Activated CD4-positive, alpha-beta T cell treated with anti-CD3 and anti-CD28 coated beads, Interleukin-2, amount 10 ng/mL, durations not matched to agents 7 days and 5 days (primary cell): ENCODE measurements around the gene ADCY9. TPM values are rescaled to one million over a fixed set of nuclear protein-coding genes. Genes with fewer than 3 reads are reported as not detected.
"Not testable (repeated sequence)": the region's sequence is repeated elsewhere in the genome, so short reads cannot be mapped to it uniquely, and the experiment has no call there.

Source experiments
- CTCF ChIA-PET: fragments of 350-600 bp; sonication (Branson Sonifier 250); formaldehyde crosslinking; loops from one replicate; lab custom pipeline; 2021; ENCODE audit warnings: antibody characterized with exemption; lab: Charles Lee
- POLR2A ChIA-PET: fragments of 350-600 bp; sonication (Branson Sonifier 250); formaldehyde crosslinking; loops from one replicate; lab custom pipeline; 2021; ENCODE audit warnings: antibody characterized with exemption; lab: Charles Lee
- DNase-seq: peaks from one replicate; pipeline ENCODE4 v3.0.0-alpha.2; 2020
- H3K27ac Mint-ChIP-seq: one replicate; pipeline ENCODE4 v1.8.0; 2021; ENCODE audit warnings: mild to moderate bottlenecking, moderate library complexity, mixed read lengths
- H3K27me3 Mint-ChIP-seq: one replicate; pipeline ENCODE4 v1.8.0; 2021; ENCODE audit warnings: mixed read lengths
- H3K36me3 Mint-ChIP-seq: one replicate; pipeline ENCODE4 v1.8.0; 2021; ENCODE audit warnings: low read depth, mixed read lengths
- H3K4me1 Mint-ChIP-seq: one replicate; pipeline ENCODE4 v1.8.0; 2021; ENCODE audit warnings: mixed read lengths
- H3K4me3 Mint-ChIP-seq: one replicate; pipeline ENCODE4 v1.8.0; 2021; ENCODE audit warnings: mild to moderate bottlenecking, moderate library complexity, mixed read lengths
- H3K9me3 Mint-ChIP-seq: one replicate; pipeline ENCODE4 v1.8.0; 2021; ENCODE audit warnings: mixed read lengths
- total RNA-seq, 2 experiments: library from RNA; stranded (reverse); gene quantifications; one replicate each; pipeline ENCODE4 v1.2.3, GENCODE V29; 2021

ADCY9 gene
- total RNA-seq, 2 experiments from 2014 or later = 10.4 to 12.4 TPM

- Mint-ChIP-seq H3K27ac (no peak overlapping the region), H3K4me1 (peaks cover 17% of the 10 kb centered on the region), H3K27me3 (no peaks in the 10 kb centered on the region), H3K36me3 (no peaks in the 10 kb centered on the region), H3K4me3 (no peak overlapping the region), H3K9me3 (no peaks in the 10 kb centered on the region)
- ChIA-PET CTCF (no interaction called here), POLR2A (no interaction called here)
- DNase-seq = no peak
Observed at GRCh38 chr16:4053301-4053845, 62.9 kb downstream of the ADCY9 start.

- ChIA-PET CTCF (no interaction called here), POLR2A (no interaction called here)
- H3K27ac Mint-ChIP-seq = no peak overlapping the region
- no peaks in the 10 kb centered on the region for H3K27me3 Mint-ChIP-seq
- no peaks in the 10 kb centered on the region for H3K36me3 Mint-ChIP-seq
- H3K4me3 Mint-ChIP-seq = no peak overlapping the region
- DNase-seq = no peak
- H3K9me3 Mint-ChIP-seq = no peaks in the 10 kb centered on the region
- H3K4me1 Mint-ChIP-seq = peaks cover 16% of the 10 kb centered on the region
Observed at GRCh38 chr16:4052801-4053293, 63.4 kb downstream of the ADCY9 start.

GRCh38 chr16:4052096-4052495 is 64.1 kb downstream of the ADCY9 start:
- Mint-ChIP-seq H3K4me3 (no peak overlapping the region), H3K4me1 (peaks cover 13% of the 10 kb centered on the region), H3K27ac (no peak overlapping the region), H3K9me3 (no peaks in the 10 kb centered on the region), H3K36me3 (no peaks in the 10 kb centered on the region), H3K27me3 (no peaks in the 10 kb centered on the region)
- POLR2A ChIA-PET = no interaction called here
- no peak for DNase-seq
- CTCF ChIA-PET = no interaction called here

GRCh38 chr16:4051591-4051990 is 64.7 kb downstream of the ADCY9 start:
- Mint-ChIP-seq H3K27me3 (no peaks in the 10 kb centered on the region), H3K9me3 (no peaks in the 10 kb centered on the region), H3K4me1 (peaks cover 11% of the 10 kb centered on the region), H3K27ac (no peak overlapping the region), H3K36me3 (no peaks in the 10 kb centered on the region), H3K4me3 (no peak overlapping the region)
- POLR2A ChIA-PET = no interaction called here
- CTCF ChIA-PET = interaction anchor here (0.6 kb wide), 1 partner anchor 60 kb away, joined by 3 read pairs; no protein-coding TSS in a partner anchor
- no peak for DNase-seq

GRCh38 chr16:4049031-4049430 is 67.2 kb downstream of the ADCY9 start:
- H3K36me3 Mint-ChIP-seq = no peaks in the 10 kb centered on the region
- ChIA-PET CTCF (no interaction called here), POLR2A (no interaction called here)
- H3K4me3 Mint-ChIP-seq = no peak overlapping the region
- H3K27me3 Mint-ChIP-seq = peaks cover 3% of the 10 kb centered on the region
- DNase-seq = no peak
- H3K9me3 Mint-ChIP-seq = no peaks in the 10 kb centered on the region
- H3K4me1 Mint-ChIP-seq = peaks cover 12% of the 10 kb centered on the region
- no peak overlapping the region for H3K27ac Mint-ChIP-seq

- Mint-ChIP-seq H3K36me3 (no peaks in the 10 kb centered on the region), H3K27ac (no peak overlapping the region), H3K4me1 (peaks cover 7% of the 10 kb centered on the region), H3K4me3 (no peak overlapping the region), H3K27me3 (peaks cover 3% of the 10 kb centered on the region), H3K9me3 (no peaks in the 10 kb centered on the region)
- CTCF ChIA-PET = no interaction called here
- DNase-seq = no peak
- POLR2A ChIA-PET = no interaction called here
Observed at GRCh38 chr16:4048481-4048880, 67.8 kb downstream of the ADCY9 start.

GRCh38 chr16:4046221-4046620 is 70.0 kb downstream of the ADCY9 start:
- Mint-ChIP-seq H3K4me1 (peaks cover 4% of the 10 kb centered on the region), H3K36me3 (no peaks in the 10 kb centered on the region), H3K27ac (no peak overlapping the region), H3K4me3 (no peak overlapping the region), H3K9me3 (no peaks in the 10 kb centered on the region), H3K27me3 (peaks cover 3% of the 10 kb centered on the region)
- ChIA-PET POLR2A (no interaction called here), CTCF (interaction anchor here (1.2 to 1.4 kb wide), 2 partner anchors 40 to 208 kb away, joined by 4 read pairs; no protein-coding TSS in a partner anchor)
- no peak for DNase-seq

- H3K4me1 Mint-ChIP-seq, DNase-seq, POLR2A ChIA-PET: not testable (repeated sequence)
Observed at GRCh38 chr16:4045561-4045960, 70.7 kb downstream of the ADCY9 start.

GRCh38 chr16:4042581-4042980 is 73.7 kb downstream of the ADCY9 start:
- ChIA-PET POLR2A (no interaction called here), CTCF (interaction anchor here (1.6 kb wide), 1 partner anchor 16 kb away, joined by 3 read pairs; no protein-coding TSS in a partner anchor)
- Mint-ChIP-seq H3K27ac (no peak overlapping the region), H3K36me3 (no peaks in the 10 kb centered on the region), H3K4me3 (no peak overlapping the region), H3K9me3 (no peaks in the 10 kb centered on the region), H3K27me3 (peaks cover 3% of the 10 kb centered on the region), H3K4me1 (peaks cover 4% of the 10 kb centered on the region)
- DNase-seq = no peak

More at GRCh38 chr16:4045561-4045960, 70.7 kb downstream of the ADCY9 start:
- H3K36me3 Mint-ChIP-seq, CTCF ChIA-PET, H3K27me3 Mint-ChIP-seq, H3K9me3 Mint-ChIP-seq, H3K27ac Mint-ChIP-seq, H3K4me3 Mint-ChIP-seq: not testable (repeated sequence)

GRCh38 chr16:4038448-4038847 is 77.8 kb downstream of the ADCY9 start:
- POLR2A ChIA-PET = no interaction called here
- no peak for DNase-seq
- no peaks in the 10 kb centered on the region for H3K36me3 Mint-ChIP-seq
- CTCF ChIA-PET = no interaction called here
- H3K4me1 Mint-ChIP-seq = no peaks in the 10 kb centered on the region
- H3K4me3 Mint-ChIP-seq = no peak overlapping the region
- no peaks in the 10 kb centered on the region for H3K9me3 Mint-ChIP-seq
- H3K27me3 Mint-ChIP-seq = no peaks in the 10 kb centered on the region
- H3K27ac Mint-ChIP-seq = no peak overlapping the region

GRCh38 chr16:4036952-4037351 is 79.3 kb downstream of the ADCY9 start:
- H3K27me3 Mint-ChIP-seq, POLR2A ChIA-PET, DNase-seq, H3K36me3 Mint-ChIP-seq, H3K4me1 Mint-ChIP-seq, H3K27ac Mint-ChIP-seq, CTCF ChIA-PET, H3K9me3 Mint-ChIP-seq, H3K4me3 Mint-ChIP-seq: not testable (repeated sequence)

- no peak overlapping the region for H3K4me3 Mint-ChIP-seq
- peaks cover 16% of the 10 kb centered on the region for H3K4me1 Mint-ChIP-seq
- H3K27me3 Mint-ChIP-seq = no peaks in the 10 kb centered on the region
- CTCF ChIA-PET = no interaction called here
- POLR2A ChIA-PET = no interaction called here
- no peaks in the 10 kb centered on the region for H3K36me3 Mint-ChIP-seq
- no peaks in the 10 kb centered on the region for H3K9me3 Mint-ChIP-seq
- no peak for DNase-seq
- no peak overlapping the region for H3K27ac Mint-ChIP-seq
Observed at GRCh38 chr16:4034963-4035362, 81.3 kb downstream of the ADCY9 start.

- H3K36me3 Mint-ChIP-seq = no peaks in the 10 kb centered on the region
- ChIA-PET POLR2A (interaction anchor here (0.6 kb wide), 1 partner anchor 13 kb away, joined by 3 read pairs; no protein-coding TSS in a partner anchor), CTCF (no interaction called here)
- H3K9me3 Mint-ChIP-seq = no peaks in the 10 kb centered on the region
- peaks cover 16% of the 10 kb centered on the region for H3K4me1 Mint-ChIP-seq
- H3K27me3 Mint-ChIP-seq = no peaks in the 10 kb centered on the region
- no peak overlapping the region for H3K27ac Mint-ChIP-seq
- no peak overlapping the region for H3K4me3 Mint-ChIP-seq
- DNase-seq = no peak
Observed at GRCh38 chr16:4033951-4034350, 82.3 kb downstream of the ADCY9 start.

- Mint-ChIP-seq H3K27ac (no peak overlapping the region), H3K4me1 (peaks cover 16% of the 10 kb centered on the region), H3K9me3 (no peaks in the 10 kb centered on the region), H3K36me3 (no peaks in the 10 kb centered on the region), H3K27me3 (no peaks in the 10 kb centered on the region), H3K4me3 (no peak overlapping the region)
- ChIA-PET POLR2A (no interaction called here), CTCF (no interaction called here)
- peak; percentile 26 for DNase-seq
Observed at GRCh38 chr16:4032768-4033167, 83.5 kb downstream of the ADCY9 start.
